ENCODE data around the gene IMP4.

- TF ChIP-seq CTCF (IDR thresholded peaks at IDR 0.05) = no peak
- no peak for TF ChIP-seq POLR2A (IDR thresholded peaks at IDR 0.05)
Observed at GRCh38 chr2:130307850-130308249, 34.8 kb upstream of the IMP4 start.
